Heart left ventricle (tissue), 16 donors: ENCODE data around the gene GRAMD2B. TPM values are rescaled to one million over a fixed set of nuclear protein-coding genes. Genes with fewer than 3 reads are reported as not detected.
A peak's percentile ranks its signal among the peaks of the same experiment; 100 is the strongest.
"Not testable (repeated sequence)": the region's sequence is repeated elsewhere in the genome, so short reads cannot be mapped to it uniquely, and the experiment has no call there.

ENCODE experiments used
- ATAC-seq, 4 donors: fragments of 200-7000 bp; cut with Tn5 transposase; one replicate each; pipeline ENCODE4 v1.9.1; 2020 to 2022; ENCODE audit warnings: moderate library complexity in 4 of 4, mild to moderate bottlenecking in 3 of 4, moderate number of reproducible peaks in 1 of 4
- DNase-seq, 5 donors: peaks; one replicate each; pipeline ENCODE4 v3.0.0-alpha.2; 2020
- H3K27ac ChIP-seq, 12 donors: fragments of 200-600 bp; sonication (generic) in 4 of 12; one replicate each; pipeline versions ENCODE4 v1.5.0 to v1.8.0; 2016 to 2022; ENCODE audit warnings: mild to moderate bottlenecking in 2 of 12
- H3K27me3 ChIP-seq, 9 donors: fragments of 200-600 bp; sonication (generic) in 2 of 9; one replicate each; pipeline versions ENCODE4 v1.5.1 to v1.8.0; 2016 to 2022; ENCODE audit warnings: mild to moderate bottlenecking in 3 of 9
- H3K36me3 ChIP-seq, 9 donors: fragments of 200-600 bp; sonication (generic) in 2 of 9; one replicate each; pipeline versions ENCODE4 v1.5.0 to v1.8.0; 2018 to 2022; ENCODE audit warnings: mild to moderate bottlenecking in 2 of 9
- H3K4me1 ChIP-seq, 12 donors: fragments of 200-600 bp; sonication (generic) in 4 of 12; one replicate each; pipeline versions ENCODE4 v1.5.0 to v1.8.0; 2016 to 2022; ENCODE audit warnings: mild to moderate bottlenecking in 3 of 12
- H3K4me3 ChIP-seq, 12 donors: fragments of 200-600 bp; sonication (generic) in 4 of 12; one replicate each; pipeline versions ENCODE4 v1.5.0 to v1.8.0; 2017 to 2022; ENCODE audit warnings: mild to moderate bottlenecking in 9 of 12, moderate library complexity in 4 of 12
- H3K9me3 ChIP-seq, 12 donors: fragments of 200-600 bp; sonication (generic) in 4 of 12; one replicate each; pipeline versions ENCODE4 v1.5.0 to v1.8.0; 2016 to 2022; ENCODE audit warnings: mild to moderate bottlenecking in 1 of 12
- CTCF ChIP-seq, 12 donors: fragments of 200-600 bp; sonication (generic) in 4 of 12; IDR thresholded peaks; one replicate each; pipeline versions ENCODE4 v1.5.0 to v1.8.0; 2018 to 2022; ENCODE audit warnings: antibody characterized with exemption in 12 of 12, mild to moderate bottlenecking in 5 of 12
- POLR2A ChIP-seq, 2 donors: fragments of 450-650 bp; IDR thresholded peaks; one replicate each; pipeline ENCODE4 v1.6.1; 2017; ENCODE audit warnings: antibody characterized with exemption in 2 of 2, mild to moderate bottlenecking in 2 of 2, moderate library complexity in 2 of 2
- WGBS, 4 donors: extraction: QIAGEN DNeasy Blood & Tissue Kit in 2 of 4; methylation state at CpG; one replicate each; pipeline versions ENCODE4 v1.1.5 to v1.1.7; 2013 to 2018; 5-methylcytosine and 5-hydroxymethylcytosine counted together
- intact Hi-C, 10 donors: fragments of 100-400 bp; cut with DNase I; formaldehyde crosslinking; loops; one replicate each; pipeline versions ENCODE4 v1.11.1 to v1.14.2; 2022
- polyA plus RNA-seq, 2 donors: library from polyadenylated mRNA; stranded (reverse); fragments of 200-250 nt; gene quantifications; one replicate each; pipeline ENCODE4 v1.2.3, GENCODE V29; 2013
- total RNA-seq, 9 donors: library from RNA; depleted of rRNA in 2 of 9; stranded (reverse); fragments of >200 nt in 2 of 9; fragmentation: NEBNext Ultra II Directional in 3 of 9; extraction: Animal tissue kit (Norgen Biotek cat#: 25700) in 3 of 9; gene quantifications; one replicate each; pipeline versions ENCODE4 v1.1.0 to v1.2.4, GENCODE V29; 2016 to 2023
- donor health status: ischemic (EF 13 %, LVEDD 7.1; RV severe dilation, severe dysfunction).
- donor health status: healthy with polysubstance abuse.
- donor health status: DM: no; HTN: yes; CAD: no.
- donor health status: DM: no; HTN: no; CAD: no.
- donor health status: ischemic (EF 25% LVEDD 6.9; RV normal size, moderate dysfunction).
- donor health status: ischemic (EF 25% LVEDD 5.7; RV mildly dilated, moderate dysfunction).
- donor health status: healthy.
- donor health status: DM: yes; HTN: yes; CAD: no.
- donor health status: ischemic (EF 35%, LVEDD 5.7; RV mildly dilated, moderate dysfunction).
- donor health status: nonischemic (EF 11% LVEDD 7.7; RV severe dilation, severe dysfunction).
- donor health status: DM: yes; HTN: yes; CAD: no.
- donor health status: PGD.
- donor health status: ischemic (EF 29% LVEDD 5.4; RV normal size, mild dysfunction).
- donor health status: nonischemic (EF 23%, LVEDD 6.1; RV moderate dilation, normal function).

GRAMD2B gene
- total and polyA plus RNA-seq, 11 donors, result 7.4 to 50.4 (median 35.8) TPM

GRCh38 chr5:126516852-126517251 lies 93.6 kb downstream of the GRAMD2B start:
- Histone ChIP-seq H3K27me3 (no peaks in the 10 kb centered on the region), H3K4me3 (no peak overlapping the region), H3K4me1 (peaks cover 0 to 26% (median 9%) of the 10 kb centered on the region in 12 donors), H3K27ac (no peak overlapping the region), H3K36me3 (no peaks in the 10 kb centered on the region), H3K9me3 (no peaks in the 10 kb centered on the region)
- intact Hi-C loops, result no loop called here
- ATAC-seq (no peak), DNase-seq (no peak)
- TF ChIP-seq CTCF (IDR thresholded peaks at IDR 0.05), result no peak
- no peak for TF ChIP-seq POLR2A (IDR thresholded peaks at IDR 0.05)

- H3K27me3 ChIP-seq, H3K9me3 ChIP-seq, ATAC-seq, H3K36me3 ChIP-seq, H3K4me3 ChIP-seq, DNase-seq, intact Hi-C loops: not testable (repeated sequence)
- 73 to 88% (median 80%) methylated on average over 4 of the region's 4 CpGs for WGBS, 4 donors
- H3K27ac ChIP-seq, result peak overlapping the region in 5 of 12 donors; percentile 16 to 83 (median 65)
- peaks cover 0 to 26% (median 9%) of the 10 kb centered on the region in 12 donors for H3K4me1 ChIP-seq
These were observed 96.0 kb downstream of the GRAMD2B start for GRCh38 chr5:126519223-126519622.

GRCh38 chr5:126519637-126520592 lies 96.7 kb downstream of the GRAMD2B start:
- Histone ChIP-seq H3K4me3 (peak overlapping the region in 1 of 12 donors; percentile 5), H3K36me3 (no peaks in the 10 kb centered on the region), H3K27me3 (no peaks in the 10 kb centered on the region), H3K9me3 (no peaks in the 10 kb centered on the region), H3K4me1 (peaks cover 0 to 28% (median 9%) of the 10 kb centered on the region in 12 donors), H3K27ac (peak overlapping the region; percentile 9 to 83 (median 38))
- intact Hi-C loops, result loop anchor here in 1 of 10 donors (10.0 kb wide), 1 partner anchor 1775 kb away; the partner anchor contains the start of gene ZNF608
- TF ChIP-seq POLR2A (IDR thresholded peaks at IDR 0.05), result no peak
- no peak for TF ChIP-seq CTCF (IDR thresholded peaks at IDR 0.05)
- no peak for DNase-seq
- ATAC-seq, result peak; percentile 34 to 63 (median 47)
- 56 to 69% (median 57%) methylated on average over 6 of the region's 6 CpGs for WGBS, 4 donors

- H3K9me3 ChIP-seq, result no peaks in the 10 kb centered on the region
- intact Hi-C loops, result loop anchor here in 1 of 10 donors (10.0 kb wide), 1 partner anchor 1776 kb away; the partner anchor contains the start of gene ZNF608
- H3K4me1 ChIP-seq, result peaks cover 0 to 30% (median 13%) of the 10 kb centered on the region in 12 donors
- H3K4me3 ChIP-seq, result no peak overlapping the region
- no peaks in the 10 kb centered on the region for H3K36me3 ChIP-seq
- ATAC-seq, result no peak
- H3K27me3 ChIP-seq, result no peaks in the 10 kb centered on the region
- H3K27ac ChIP-seq, result peak overlapping the region in 4 of 12 donors; percentile 9 to 83 (median 56)
- no peak for DNase-seq
- TF ChIP-seq CTCF (IDR thresholded peaks at IDR 0.05), result no peak
- no peak for TF ChIP-seq POLR2A (IDR thresholded peaks at IDR 0.05)
These were observed 97.4 kb downstream of the GRAMD2B start for GRCh38 chr5:126520593-126520953.
